OCI-LY3 (cell line): Measurements from ENCODE around the gene NCKAP5.

Experiments used
- CTCF ChIP-seq: fragments of 200-600, 300-600 bp; sonication (generic); IDR thresholded peaks from 2 replicates; pipeline ENCODE4 v1.5.1; 2014; ENCODE audit warnings: antibody characterized with exemption, low read length, low read depth
- EZH2phosphoT487 ChIP-seq: fragments of 200-600 bp; shearing (Covaris generic); IDR thresholded peaks from 2 replicates; pipeline ENCODE4 v1.6.1; 2018; ENCODE audit warnings: antibody characterized with exemption, mixed run types, low read depth

DNA sequence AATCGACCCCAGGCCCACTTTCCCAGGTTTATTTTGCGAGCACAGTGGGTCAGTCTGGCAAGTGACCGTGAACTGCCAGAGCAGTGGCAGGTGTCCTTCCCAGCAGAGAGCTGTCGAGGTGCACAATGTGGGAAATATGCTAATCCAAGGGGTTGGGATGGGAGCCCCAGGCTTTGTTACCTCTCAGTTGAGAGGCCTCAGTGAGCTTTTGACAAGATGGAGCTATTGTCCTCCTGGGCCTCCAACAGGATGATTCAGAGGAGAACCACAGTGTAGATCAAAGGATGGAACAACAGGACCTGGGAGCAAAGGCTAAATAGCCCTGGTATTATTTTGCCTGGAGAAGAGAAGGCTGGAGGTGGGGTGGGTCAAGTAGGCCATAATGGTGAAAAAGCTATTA is 150.8 kb downstream of the NCKAP5 start:
- TF ChIP-seq CTCF = no peak
- no peak for TF ChIP-seq EZH2phosphoT487
